Loucy (cell line): ENCODE data around the gene SSBP3.
A peak's percentile ranks its signal among the peaks of the same experiment; 100 is the strongest.

Source experiments
- H2AFZ ChIP-seq: fragments of 200-600 bp; sonication (generic); 2 replicates; pipeline ENCODE4 v1.6.0; 2016; ENCODE audit warnings: antibody characterized with exemption, mild to moderate bottlenecking, low read length, moderate library complexity
- H3F3A ChIP-seq: fragments of 200-600 bp; 2 replicates; pipeline ENCODE4 v1.6.0; 2016; ENCODE audit warnings: antibody characterized with exemption, low read depth, mild to moderate bottlenecking
- H3K27me3 ChIP-seq: fragments of 200-600 bp; sonication (generic); 2 replicates; pipeline ENCODE4 v1.6.1; 2014; ENCODE audit warnings: low read length, mild to moderate bottlenecking; ENCODE audit not compliant: insufficient read depth, poor library complexity, severe bottlenecking
- H3K36me3 ChIP-seq: fragments of 200-600 bp; sonication (generic); 2 replicates; pipeline ENCODE4 v1.6.1; 2016; ENCODE audit warnings: low read length; ENCODE audit not compliant: insufficient read depth
- H3K4me1 ChIP-seq: fragments of 200-600 bp; sonication (generic); 2 replicates; pipeline ENCODE4 v1.5.1; 2014; ENCODE audit warnings: low read length, mild to moderate bottlenecking; ENCODE audit not compliant: insufficient read depth, poor library complexity, severe bottlenecking
- H3K4me2 ChIP-seq: fragments of 200-600 bp; sonication (generic); 2 replicates; pipeline ENCODE4 v1.6.0; 2014; ENCODE audit warnings: antibody characterized with exemption, low read length, low read depth, mild to moderate bottlenecking; ENCODE audit not compliant: poor library complexity, severe bottlenecking
- H3K4me3 ChIP-seq: fragments of 200-600 bp; sonication (generic); 2 replicates; pipeline ENCODE4 v1.5.1; 2014; ENCODE audit warnings: low read length, mild to moderate bottlenecking, mixed read lengths; ENCODE audit not compliant: poor library complexity, severe bottlenecking
- H3K79me2 ChIP-seq: fragments of 200-600 bp; sonication (generic); 2 replicates; pipeline ENCODE4 v1.6.1; 2014; ENCODE audit warnings: low read length; ENCODE audit not compliant: insufficient read depth
- H3K9ac ChIP-seq: fragments of 200-600 bp; sonication (generic); 2 replicates; pipeline ENCODE4 v1.6.0; 2014; ENCODE audit warnings: mild to moderate bottlenecking, low read depth, low read length, moderate library complexity; ENCODE audit not compliant: poor library complexity, severe bottlenecking
- H3K9me2 ChIP-seq: fragments of 200-600 bp; sonication (generic); replicated peaks from 2 replicates; pipeline ENCODE4 v1.6.1; 2016; ENCODE audit warnings: low read depth, low read length, mixed read lengths
- H3K9me3 ChIP-seq: fragments of 200-600 bp; sonication (generic); 2 replicates; pipeline ENCODE4 v1.6.1; 2014; ENCODE audit warnings: mild to moderate bottlenecking, antibody characterized with exemption, low read length, low read depth; ENCODE audit not compliant: insufficient read depth
- H4K20me1 ChIP-seq: fragments of 200-600 bp; sonication (generic); 2 replicates; pipeline ENCODE4 v1.6.0; 2014; ENCODE audit warnings: antibody characterized with exemption, low read length, mild to moderate bottlenecking; ENCODE audit not compliant: insufficient read depth, poor library complexity, severe bottlenecking
- CTCF ChIP-seq: fragments of 200-600 bp; sonication (generic); conservative IDR thresholded peaks from 2 replicates; pipeline ENCODE4 v1.5.1; 2014; ENCODE audit warnings: mild to moderate bottlenecking, antibody characterized with exemption, low read length
- EZH2phosphoT487 ChIP-seq: fragments of 200-600 bp; IDR thresholded peaks from 2 replicates; pipeline ENCODE4 v1.6.1; 2018; ENCODE audit warnings: antibody characterized with exemption, mild to moderate bottlenecking, moderate library complexity, borderline replicate concordance

Gene SSBP3

GRCh38 chr1:54407404-54408146 is 1.4 kb upstream of the SSBP3 start:
- Histone ChIP-seq H2AFZ (peak overlapping the region; percentile 84), H3K4me1 (peaks cover 47% of the 10 kb centered on the region), H3K9ac (peak overlapping the region; percentile 76), H3K9me3 (no peaks in the 10 kb centered on the region), H3F3A (no peaks in the 10 kb centered on the region), H3K36me3 (no peaks in the 10 kb centered on the region), H3K4me2 (peak overlapping the region; percentile 97), H4K20me1 (peaks cover 23% of the 10 kb centered on the region), H3K9me2 (no peaks in the 10 kb centered on the region), H3K4me3 (peak overlapping the region; percentile 82), H3K79me2 (peaks cover 29% of the 10 kb centered on the region), H3K27me3 (no peaks in the 10 kb centered on the region)
- TF ChIP-seq CTCF (no peak), EZH2phosphoT487 (no peak)

- H3K4me1 ChIP-seq: peaks cover 52% of the 10 kb centered on the region
- H3K9ac ChIP-seq: peak overlapping the region; percentile 76
- H2AFZ ChIP-seq: peak overlapping the region; percentile 84
- peak overlapping the region; percentile 97 for H3K4me2 ChIP-seq
- H3K27me3 ChIP-seq: no peaks in the 10 kb centered on the region
- H4K20me1 ChIP-seq: peaks cover 28% of the 10 kb centered on the region
- no peak for TF ChIP-seq CTCF
- no peaks in the 10 kb centered on the region for H3K9me2 ChIP-seq
- H3F3A ChIP-seq: no peaks in the 10 kb centered on the region
- peak overlapping the region; percentile 82 for H3K4me3 ChIP-seq
- H3K36me3 ChIP-seq: no peaks in the 10 kb centered on the region; the same call in 1 of the 2 replicates
- H3K79me2 ChIP-seq: peaks cover 34% of the 10 kb centered on the region
- H3K9me3 ChIP-seq: no peaks in the 10 kb centered on the region
These were observed 885 bp upstream of the SSBP3 start for GRCh38 chr1:54407154-54407403.

DNA sequence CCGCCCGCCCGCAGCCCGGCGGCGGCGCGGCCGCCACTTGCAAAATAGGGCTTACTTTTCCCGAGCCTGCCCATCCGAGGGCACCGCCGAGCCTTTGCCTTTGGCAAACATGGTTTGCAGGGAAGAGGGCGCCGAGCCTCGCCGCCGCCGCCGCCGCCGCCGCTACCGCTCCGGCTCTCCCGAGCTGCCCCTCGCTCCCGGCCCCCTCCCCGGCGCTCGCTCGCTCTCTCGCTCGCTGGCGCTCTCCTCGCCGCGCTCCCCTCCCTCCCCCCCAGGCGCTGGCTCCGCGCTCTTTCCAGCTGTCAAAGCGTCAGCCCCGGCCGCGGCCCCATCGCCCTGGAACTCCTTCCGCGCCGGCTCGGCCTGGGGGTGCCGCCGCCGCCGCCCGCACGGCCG is 298 bp downstream of the SSBP3 start:
- Histone ChIP-seq H2AFZ (no peak overlapping the region), H3K4me2 (no peak overlapping the region), H3K9me3 (no peaks in the 10 kb centered on the region), H3K4me3 (peak overlapping the region; percentile 56), H3K27me3 (no peaks in the 10 kb centered on the region), H3K4me1 (peaks cover 63% of the 10 kb centered on the region), H3F3A (no peaks in the 10 kb centered on the region), H3K36me3 (peaks cover 9% of the 10 kb centered on the region; the same call in 1 of the 2 replicates), H3K79me2 (peaks cover 46% of the 10 kb centered on the region), H3K9ac (no peak overlapping the region), H3K9me2 (no peaks in the 10 kb centered on the region), H4K20me1 (peaks cover 40% of the 10 kb centered on the region)
- TF ChIP-seq CTCF (no peak), EZH2phosphoT487 (no peak)
